ENCODE results near the gene TTYH3.

- TF ChIP-seq YY2 (tag by site-specific recombination; IDR thresholded peaks at IDR 0.05) (no peak), PRDM1 (tag by site-specific recombination; IDR thresholded peaks at IDR 0.05) (no peak), ZBTB1 (tag by site-specific recombination; IDR thresholded peaks at IDR 0.05) (no peak), ZBTB8A (tag by site-specific recombination; IDR thresholded peaks at IDR 0.05) (no peak), ZBTB7A (tag by site-specific recombination; IDR thresholded peaks at IDR 0.05; ENCODE audit: low read depth) (no peak), ZNF23 (tag by site-specific recombination; IDR thresholded peaks at IDR 0.05; ENCODE audit: borderline replicate concordance) (no peak), ZNF174 (tag by site-specific recombination; IDR thresholded peaks at IDR 0.05) (no peak), ZNF521 (tag by site-specific recombination; IDR thresholded peaks at IDR 0.05) (no peak), CTCF (tag by site-specific recombination; IDR thresholded peaks at IDR 0.05) (no peak), ZNF423 (tag by site-specific recombination; IDR thresholded peaks at IDR 0.05) (no peak), ZNF335 (tag by site-specific recombination; conservative IDR thresholded peaks at IDR 0.05) (no peak), ZNF747 (tag by site-specific recombination; IDR thresholded peaks at IDR 0.05) (no peak)
Observed at GRCh38 chr7:2657920-2658671, 26.3 kb downstream of the TTYH3 start.

Measured in HEK293 (cell line).